Fibroblast of upper back skin (primary cell): Measurements from ENCODE around the gene KCNH5.

Experiments
- DNase-seq: peaks from one replicate; pipeline ENCODE4 v3.0.0-alpha.2; 2013

Gene KCNH5, protein sequence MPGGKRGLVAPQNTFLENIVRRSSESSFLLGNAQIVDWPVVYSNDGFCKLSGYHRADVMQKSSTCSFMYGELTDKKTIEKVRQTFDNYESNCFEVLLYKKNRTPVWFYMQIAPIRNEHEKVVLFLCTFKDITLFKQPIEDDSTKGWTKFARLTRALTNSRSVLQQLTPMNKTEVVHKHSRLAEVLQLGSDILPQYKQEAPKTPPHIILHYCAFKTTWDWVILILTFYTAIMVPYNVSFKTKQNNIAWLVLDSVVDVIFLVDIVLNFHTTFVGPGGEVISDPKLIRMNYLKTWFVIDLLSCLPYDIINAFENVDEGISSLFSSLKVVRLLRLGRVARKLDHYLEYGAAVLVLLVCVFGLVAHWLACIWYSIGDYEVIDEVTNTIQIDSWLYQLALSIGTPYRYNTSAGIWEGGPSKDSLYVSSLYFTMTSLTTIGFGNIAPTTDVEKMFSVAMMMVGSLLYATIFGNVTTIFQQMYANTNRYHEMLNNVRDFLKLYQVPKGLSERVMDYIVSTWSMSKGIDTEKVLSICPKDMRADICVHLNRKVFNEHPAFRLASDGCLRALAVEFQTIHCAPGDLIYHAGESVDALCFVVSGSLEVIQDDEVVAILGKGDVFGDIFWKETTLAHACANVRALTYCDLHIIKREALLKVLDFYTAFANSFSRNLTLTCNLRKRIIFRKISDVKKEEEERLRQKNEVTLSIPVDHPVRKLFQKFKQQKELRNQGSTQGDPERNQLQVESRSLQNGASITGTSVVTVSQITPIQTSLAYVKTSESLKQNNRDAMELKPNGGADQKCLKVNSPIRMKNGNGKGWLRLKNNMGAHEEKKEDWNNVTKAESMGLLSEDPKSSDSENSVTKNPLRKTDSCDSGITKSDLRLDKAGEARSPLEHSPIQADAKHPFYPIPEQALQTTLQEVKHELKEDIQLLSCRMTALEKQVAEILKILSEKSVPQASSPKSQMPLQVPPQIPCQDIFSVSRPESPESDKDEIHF

GRCh38 chr14:63045234-63045611, at the start of gene KCNH5:
Gene KCNH5, minus strand, starts transcription at chr14:63045458. Its CDS starts 272 bp downstream, at chr14:63045186.
- peak; percentile 34 for DNase-seq

GRCh38 chr14:63091394-63091996, 46.2 kb upstream of the KCNH5 start:
- DNase-seq: no peak

DNA sequence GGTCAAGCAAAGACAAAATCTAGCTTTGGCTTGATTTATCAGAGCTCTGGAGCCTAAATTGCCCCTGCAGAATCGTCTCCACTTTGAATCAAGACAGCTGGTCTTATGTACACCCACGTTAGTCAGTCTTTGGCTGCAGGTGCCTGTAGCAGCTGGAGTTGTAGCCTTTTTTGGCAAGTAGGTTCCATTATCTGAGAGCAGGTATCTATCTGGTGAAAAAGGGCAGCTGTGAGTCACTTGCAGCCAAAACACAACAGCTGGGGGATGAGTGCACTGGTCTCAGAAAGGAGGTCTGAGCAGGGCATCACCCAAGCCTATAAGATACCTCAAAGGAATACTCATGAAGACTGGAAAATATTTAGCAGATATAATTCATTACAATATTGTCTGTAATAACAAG, 43.6 kb upstream of the KCNH5 start:
- DNase-seq: no peak

DNA sequence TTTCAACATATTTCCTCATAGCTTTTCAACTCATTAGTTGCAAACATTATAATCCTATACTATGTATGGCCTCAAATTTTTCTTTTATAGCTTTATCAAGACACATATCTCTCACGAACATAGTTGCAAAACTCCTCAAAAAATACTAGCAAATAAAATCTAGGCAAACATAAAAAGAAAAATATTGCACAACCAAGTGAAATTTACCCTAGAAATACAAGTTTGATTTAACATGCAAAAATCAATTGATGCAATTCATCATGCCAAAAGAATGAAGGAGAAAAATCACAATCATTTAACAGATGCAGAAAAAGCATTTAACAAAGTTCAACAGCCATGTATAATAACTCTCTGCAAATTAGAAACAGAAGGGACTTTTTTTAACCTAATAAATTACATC, 33.3 kb upstream of the KCNH5 start:
- no peak for DNase-seq

GRCh38 chr14:63076488-63076887, 31.2 kb upstream of the KCNH5 start:
- no peak for DNase-seq

- no peak for DNase-seq
Measured at GRCh38 chr14:63055631-63056030, 10.4 kb upstream of the KCNH5 start.

GRCh38 chr14:63051992-63052391, 6.7 kb upstream of the KCNH5 start:
- DNase-seq: no peak

DNA sequence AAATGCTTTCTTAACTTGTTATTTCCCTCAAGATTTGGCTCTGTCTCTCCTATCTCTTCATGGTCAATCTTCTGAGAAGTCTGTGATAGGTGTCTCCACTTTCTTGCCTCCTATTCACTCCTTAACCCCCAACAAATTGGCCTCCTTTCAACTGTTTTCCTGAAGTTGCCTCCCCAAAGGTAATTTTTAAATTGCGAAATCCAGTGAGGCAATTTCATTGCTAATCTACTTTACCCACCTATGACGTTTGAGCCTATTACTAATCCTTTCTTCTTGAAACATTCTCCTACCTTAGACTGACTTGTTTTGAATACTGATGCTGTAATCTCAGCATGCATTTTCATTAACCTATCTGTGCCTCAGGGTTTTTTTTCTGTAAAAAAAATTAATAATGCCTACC, 6.0 kb upstream of the KCNH5 start:
- DNase-seq: no peak

DNA sequence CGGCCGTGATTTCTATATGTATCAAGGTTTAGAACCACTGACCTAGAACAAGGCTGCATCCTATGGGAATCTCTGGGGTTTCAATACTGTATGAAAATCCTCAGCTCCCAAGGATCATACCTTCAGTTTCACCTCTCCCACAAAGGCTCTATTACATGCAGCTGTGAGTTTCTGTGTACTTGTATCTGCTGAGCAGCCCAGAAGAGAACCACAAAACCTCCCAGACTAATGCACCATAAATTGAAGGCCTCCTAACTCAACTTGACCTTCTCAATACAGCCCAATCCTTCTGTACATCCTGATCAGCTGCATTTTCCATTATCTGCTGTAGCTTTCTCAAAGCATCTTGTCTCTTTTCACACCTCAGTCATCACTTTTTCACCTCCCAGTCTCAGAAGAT, 5.4 kb upstream of the KCNH5 start:
- DNase-seq: no peak

GRCh38 chr14:63046339-63047268, 1.3 kb upstream of the KCNH5 start:
- DNase-seq: no peak

GRCh38 chr14:63045612-63046320, 508 bp upstream of the KCNH5 start:
- peak; percentile 20 for DNase-seq

DNA sequence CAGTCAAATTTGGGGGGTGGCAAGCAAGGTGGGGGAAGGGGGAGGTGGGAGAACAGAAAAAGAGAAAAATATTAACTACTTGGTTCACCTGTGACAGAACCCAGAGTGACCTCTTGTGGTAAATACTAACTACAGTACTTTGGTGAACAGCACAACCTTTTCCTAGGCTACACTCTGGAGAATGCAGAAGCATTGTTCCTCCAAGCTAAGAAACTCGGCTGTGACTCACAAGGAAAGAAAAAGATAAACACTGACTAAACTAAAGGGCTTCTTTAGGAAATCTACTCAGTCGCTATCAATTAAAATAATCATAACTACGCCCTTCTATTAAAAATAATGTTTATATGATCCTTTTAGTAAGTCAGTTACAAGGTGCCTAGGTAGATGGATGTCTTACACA, 5.4 kb downstream of the KCNH5 start:
- DNase-seq: peak; percentile 53

DNA sequence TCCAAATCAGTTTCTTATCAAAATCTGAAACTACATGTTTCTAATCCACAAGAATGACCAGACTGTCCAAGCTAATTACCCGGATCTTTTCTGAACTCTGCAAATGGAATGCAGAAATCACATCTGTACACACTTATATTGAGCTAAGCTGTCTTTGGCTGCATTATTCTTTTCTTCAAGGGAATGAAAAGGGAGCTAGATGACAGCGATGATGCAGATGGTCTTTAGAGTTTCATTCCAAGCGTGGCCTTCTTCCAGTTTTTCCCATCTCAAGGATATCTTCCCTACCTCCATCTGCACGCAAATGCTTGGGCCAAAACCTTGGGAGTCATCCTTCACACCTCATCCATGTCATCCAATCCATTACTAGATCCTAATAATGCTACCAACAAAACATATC, 12.6 kb downstream of the KCNH5 start:
- DNase-seq: peak; percentile 34

DNA sequence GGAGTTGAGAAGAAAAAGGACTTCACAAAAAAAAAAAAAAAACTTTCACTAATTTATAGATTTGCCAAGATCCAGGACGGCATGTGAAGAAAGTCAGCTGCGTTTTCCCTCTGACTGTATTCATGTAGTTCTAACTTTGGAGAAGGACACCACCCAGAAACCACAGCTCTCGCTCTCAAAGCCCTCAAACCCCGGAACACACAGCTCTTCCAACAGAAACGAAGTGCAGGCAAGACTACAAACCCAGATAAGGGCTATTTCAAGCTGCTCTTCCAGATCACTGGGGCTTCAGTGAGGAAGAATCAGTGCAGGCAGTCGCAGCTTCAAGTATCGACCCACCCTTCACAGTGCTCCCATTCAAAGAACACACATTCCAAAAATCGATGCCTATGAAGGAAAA, 13.2 kb downstream of the KCNH5 start:
- peak; percentile 12 for DNase-seq

GRCh38 chr14:63030113-63030512, 15.1 kb downstream of the KCNH5 start:
- no peak for DNase-seq

DNA sequence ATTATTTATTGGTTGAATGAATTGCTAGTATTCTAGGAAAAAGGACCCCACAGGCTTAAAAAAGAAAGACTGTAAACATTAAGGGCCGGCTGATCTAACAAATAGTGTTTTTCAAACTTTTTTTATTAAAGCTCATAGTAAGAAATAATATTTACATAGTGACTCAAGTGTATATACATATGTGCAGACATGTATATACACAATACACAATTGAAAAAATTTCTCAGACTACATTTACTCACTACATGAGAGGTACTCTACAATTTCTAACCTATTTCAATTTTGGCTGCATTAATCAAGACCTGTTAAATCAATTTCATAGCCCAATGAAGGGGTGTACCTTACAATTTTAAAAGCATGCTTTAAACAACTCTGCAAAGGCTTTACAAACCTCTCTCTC, 17.5 kb downstream of the KCNH5 start:
- DNase-seq: no peak

GRCh38 chr14:63026491-63026890, 18.8 kb downstream of the KCNH5 start:
- DNase-seq: no peak

DNA sequence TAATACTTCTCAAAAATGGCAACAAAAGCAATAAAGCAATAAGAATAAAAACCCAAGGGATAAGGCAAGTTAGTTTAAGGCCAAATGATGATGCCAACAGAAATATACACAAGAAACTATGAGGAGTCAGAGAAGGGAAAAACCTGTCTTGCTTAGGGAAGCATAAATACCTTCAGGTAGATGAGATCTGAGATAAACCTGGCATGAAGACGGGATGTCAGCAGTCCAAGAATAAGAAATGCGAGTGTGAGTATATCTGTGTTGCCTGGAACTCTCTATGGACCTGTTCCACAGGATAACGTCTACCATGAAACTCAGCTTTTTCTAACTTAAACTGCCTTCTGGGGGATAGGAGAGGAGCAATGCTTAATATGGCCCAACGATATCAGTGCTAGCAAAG, 30.6 kb downstream of the KCNH5 start:
- no peak for DNase-seq

DNA sequence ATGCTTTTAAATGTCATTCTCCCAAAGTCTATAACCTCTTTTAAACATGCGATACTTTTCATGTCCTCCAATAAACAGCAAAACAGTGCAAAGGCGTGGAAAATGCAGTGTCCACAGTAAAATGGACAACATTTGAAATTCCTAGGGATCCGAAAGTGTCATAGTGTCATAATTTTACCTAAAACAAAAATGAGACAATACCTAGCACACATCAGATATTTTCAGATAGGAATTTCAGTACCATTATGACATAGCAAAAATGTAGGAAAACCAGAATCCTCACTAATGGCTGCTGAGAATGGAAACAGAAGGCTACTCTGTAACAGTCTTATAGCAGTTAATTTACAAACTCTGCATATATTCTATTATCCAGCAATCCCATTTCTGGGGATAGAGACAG, 33.1 kb downstream of the KCNH5 start:
- DNase-seq: no peak

GRCh38 chr14:63011623-63012022, 33.6 kb downstream of the KCNH5 start:
- no peak for DNase-seq

DNA sequence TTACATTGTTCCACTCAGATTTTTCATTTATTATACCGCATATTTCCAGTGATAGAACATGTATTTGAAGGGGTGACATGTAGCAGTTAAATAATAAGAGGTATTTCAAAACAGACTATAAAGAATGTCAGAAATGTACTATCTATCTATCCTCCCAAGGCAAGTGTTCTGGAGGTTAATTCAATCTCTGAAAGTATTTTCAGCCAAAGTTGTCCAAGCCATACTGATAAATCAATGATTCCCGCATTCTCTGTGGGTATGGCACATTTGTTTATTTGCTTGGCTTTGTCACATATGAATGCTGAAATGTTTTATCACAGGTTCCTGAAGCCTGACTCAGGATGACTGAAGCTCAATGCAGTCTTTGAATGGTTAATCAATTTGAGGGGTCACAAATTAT, 35.8 kb downstream of the KCNH5 start:
- no peak for DNase-seq

GRCh38 chr14:63006531-63006930, 38.7 kb downstream of the KCNH5 start:
- no peak for DNase-seq
